WERI-Rb-1 (cell line): Measurements from ENCODE around the gene DSP.

Experiments used
- DNase-seq: peaks from one replicate; pipeline ENCODE4 v3.0.0-alpha.2; 2020
- H3K27ac ChIP-seq: fragments of 250-450 bp; sonication (Bioruptor Pico); 2 replicates; pipeline ENCODE4 v1.5.1; 2020; ENCODE audit warnings: mild to moderate bottlenecking, moderate library complexity
- H3K27me3 ChIP-seq: fragments of 250-450 bp; sonication (Bioruptor Pico); 2 replicates; pipeline ENCODE4 v1.5.1; 2021; ENCODE audit warnings: mild to moderate bottlenecking, low read depth, moderate library complexity; ENCODE audit not compliant: insufficient read depth, severe bottlenecking
- H3K36me3 ChIP-seq: fragments of 250-450 bp; sonication (Bioruptor Pico); 2 replicates; pipeline ENCODE4 v1.5.1; 2020; ENCODE audit warnings: mild to moderate bottlenecking, moderate library complexity
- H3K4me3 ChIP-seq: 2 replicates; pipeline ENCODE4 v1.5.1; 2011; ENCODE audit warnings: low read depth, mild to moderate bottlenecking, control low read depth, low read length
- H3K9me3 ChIP-seq: fragments of 250-450 bp; sonication (Bioruptor Pico); 2 replicates; pipeline ENCODE4 v1.5.1; 2021; ENCODE audit warnings: mild to moderate bottlenecking, moderate library complexity; ENCODE audit not compliant: severe bottlenecking
- TF ChIP-seq, protein P1 (sequence below): IDR thresholded peaks from 2 replicates; pipeline ENCODE4 v1.5.1; 2011; ENCODE audit warnings: low read depth, mild to moderate bottlenecking, control low read depth, inconsistent platforms, low read length

Gene DSP

DNA sequence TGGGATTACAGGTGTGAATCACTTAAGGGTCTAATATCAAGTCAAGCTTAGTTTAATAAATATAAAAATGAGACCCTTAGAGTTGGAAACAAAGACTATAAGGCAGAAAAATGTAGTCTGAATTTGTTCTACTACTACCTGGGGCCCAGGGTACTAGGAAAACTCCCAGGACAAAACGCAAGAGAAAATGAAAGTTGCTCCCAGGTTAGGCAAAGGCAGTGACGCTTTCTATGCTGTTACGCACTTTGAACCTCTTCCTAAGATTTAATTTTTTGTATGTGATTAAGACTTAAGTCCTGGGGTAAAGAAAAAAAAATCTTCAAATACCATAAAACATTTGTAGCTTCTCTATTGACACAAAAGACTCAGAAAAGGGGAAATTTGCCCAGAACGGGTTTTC lies 17.3 kb downstream of the DSP start:
- Histone ChIP-seq H3K27me3 (no peaks in the 10 kb centered on the region), H3K36me3 (no peaks in the 10 kb centered on the region), H3K9me3 (no peaks in the 10 kb centered on the region), H3K27ac (no peak overlapping the region), H3K4me3 (no peak overlapping the region)
- DNase-seq: no peak
- TF ChIP-seq, protein P1, sequence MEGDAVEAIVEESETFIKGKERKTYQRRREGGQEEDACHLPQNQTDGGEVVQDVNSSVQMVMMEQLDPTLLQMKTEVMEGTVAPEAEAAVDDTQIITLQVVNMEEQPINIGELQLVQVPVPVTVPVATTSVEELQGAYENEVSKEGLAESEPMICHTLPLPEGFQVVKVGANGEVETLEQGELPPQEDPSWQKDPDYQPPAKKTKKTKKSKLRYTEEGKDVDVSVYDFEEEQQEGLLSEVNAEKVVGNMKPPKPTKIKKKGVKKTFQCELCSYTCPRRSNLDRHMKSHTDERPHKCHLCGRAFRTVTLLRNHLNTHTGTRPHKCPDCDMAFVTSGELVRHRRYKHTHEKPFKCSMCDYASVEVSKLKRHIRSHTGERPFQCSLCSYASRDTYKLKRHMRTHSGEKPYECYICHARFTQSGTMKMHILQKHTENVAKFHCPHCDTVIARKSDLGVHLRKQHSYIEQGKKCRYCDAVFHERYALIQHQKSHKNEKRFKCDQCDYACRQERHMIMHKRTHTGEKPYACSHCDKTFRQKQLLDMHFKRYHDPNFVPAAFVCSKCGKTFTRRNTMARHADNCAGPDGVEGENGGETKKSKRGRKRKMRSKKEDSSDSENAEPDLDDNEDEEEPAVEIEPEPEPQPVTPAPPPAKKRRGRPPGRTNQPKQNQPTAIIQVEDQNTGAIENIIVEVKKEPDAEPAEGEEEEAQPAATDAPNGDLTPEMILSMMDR: no peak

DNA sequence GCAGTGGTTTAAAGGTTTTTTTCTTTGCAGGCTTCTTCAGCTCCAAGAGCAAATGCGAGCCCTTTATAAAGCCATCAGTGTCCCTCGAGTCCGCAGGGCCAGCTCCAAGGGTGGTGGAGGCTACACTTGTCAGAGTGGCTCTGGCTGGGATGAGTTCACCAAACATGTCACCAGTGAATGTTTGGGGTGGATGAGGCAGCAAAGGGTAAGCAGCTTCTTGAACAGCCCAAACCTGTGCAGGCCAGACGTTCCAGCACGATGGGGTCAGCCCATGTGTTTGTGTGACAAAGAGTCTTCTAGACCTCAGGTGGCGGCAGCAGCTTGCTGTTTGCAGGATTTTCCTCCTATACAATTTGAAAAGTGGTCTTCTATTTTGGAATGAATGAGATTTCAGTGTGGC lies 17.7 kb downstream of the DSP start:
- no peak for DNase-seq
- TF ChIP-seq, protein P1: no peak
- Histone ChIP-seq H3K27ac (no peak overlapping the region), H3K4me3 (no peak overlapping the region), H3K27me3 (no peaks in the 10 kb centered on the region), H3K9me3 (no peaks in the 10 kb centered on the region), H3K36me3 (no peaks in the 10 kb centered on the region)

DNA sequence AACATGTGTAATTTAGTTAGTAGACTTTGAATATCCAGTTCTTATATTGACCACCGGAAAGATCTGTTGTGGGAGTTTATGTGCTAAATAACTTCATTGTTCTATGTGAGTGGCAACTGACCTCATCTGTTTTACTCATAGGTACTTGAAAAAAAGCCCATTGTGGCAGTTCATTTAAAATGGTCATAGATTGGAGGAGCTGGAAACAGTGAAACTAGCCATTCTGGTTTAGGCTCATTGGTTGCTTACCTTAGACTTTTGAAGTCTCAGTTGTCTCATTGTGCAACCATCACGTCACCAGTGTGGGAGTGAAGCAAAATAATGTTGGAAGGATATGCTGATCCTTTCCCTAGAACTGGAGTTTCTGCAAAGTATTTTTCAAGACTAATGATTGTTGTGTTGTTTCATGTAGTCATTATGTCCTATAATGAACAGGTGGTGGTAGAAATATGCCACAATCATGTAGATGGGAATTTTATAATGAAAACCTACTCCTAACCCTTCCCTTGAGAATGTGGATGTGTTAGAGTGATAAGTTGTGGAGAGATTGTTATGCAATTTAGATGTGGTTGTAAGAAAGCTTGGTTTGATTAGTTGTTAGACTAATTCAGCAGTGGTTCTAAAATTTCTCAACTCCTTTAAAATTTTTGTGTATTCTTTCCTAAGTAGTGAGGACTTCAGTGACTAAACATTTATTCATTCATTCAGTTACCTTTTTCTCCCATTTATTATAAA lies 18.3 kb downstream of the DSP start:
- Histone ChIP-seq H3K36me3 (no peaks in the 10 kb centered on the region), H3K27me3 (no peaks in the 10 kb centered on the region), H3K9me3 (no peaks in the 10 kb centered on the region), H3K4me3 (no peak overlapping the region), H3K27ac (no peak overlapping the region)
- DNase-seq: no peak
- TF ChIP-seq, protein P1: no peak

DNA sequence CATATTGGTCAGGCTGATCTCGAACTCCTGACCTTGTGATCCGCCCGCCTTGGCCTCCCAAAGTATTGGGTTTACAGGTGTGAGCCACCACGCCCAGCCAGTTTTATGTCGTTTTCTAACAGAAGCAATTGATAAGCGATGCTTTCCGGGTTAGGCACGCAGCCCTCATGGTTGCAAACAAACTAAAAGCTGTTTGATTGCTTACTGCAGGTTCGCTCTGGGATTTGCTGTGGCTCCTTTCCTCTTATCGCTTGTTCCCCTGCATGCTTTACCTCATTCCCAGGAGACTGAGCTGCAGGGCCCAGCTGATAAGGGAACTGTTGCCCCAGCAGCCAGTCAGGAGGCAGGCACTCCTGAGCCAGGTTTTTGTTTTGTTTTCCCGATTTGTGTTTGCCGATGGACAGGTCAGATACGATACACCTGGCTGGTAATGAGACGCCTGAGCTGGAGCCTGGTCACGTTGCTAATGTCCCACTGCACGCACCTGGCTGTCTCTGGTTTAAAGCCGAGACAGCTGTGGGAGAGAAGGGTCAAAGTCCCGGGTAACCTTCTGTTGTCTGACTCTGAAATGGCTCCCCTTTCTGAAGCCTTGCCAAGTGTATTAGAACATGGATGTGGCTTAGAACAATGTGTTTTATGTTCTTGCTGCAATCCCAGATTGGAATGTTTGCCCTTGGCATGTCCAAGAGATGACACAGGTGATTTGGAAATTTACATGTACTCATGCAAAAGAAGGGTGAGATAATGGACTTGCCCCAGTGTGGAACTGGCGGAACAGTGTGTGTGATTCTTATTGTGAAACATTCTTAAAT lies 19.9 kb downstream of the DSP start:
- H3K9me3 ChIP-seq: no peaks in the 10 kb centered on the region
- TF ChIP-seq, protein P1: no peak
- no peaks in the 10 kb centered on the region for H3K27me3 ChIP-seq
- H3K36me3 ChIP-seq: peaks cover 3% of the 10 kb centered on the region; the same call in 1 of the 2 replicates
- no peak overlapping the region for H3K27ac ChIP-seq
- DNase-seq: no peak
- H3K4me3 ChIP-seq: no peak overlapping the region

DNA sequence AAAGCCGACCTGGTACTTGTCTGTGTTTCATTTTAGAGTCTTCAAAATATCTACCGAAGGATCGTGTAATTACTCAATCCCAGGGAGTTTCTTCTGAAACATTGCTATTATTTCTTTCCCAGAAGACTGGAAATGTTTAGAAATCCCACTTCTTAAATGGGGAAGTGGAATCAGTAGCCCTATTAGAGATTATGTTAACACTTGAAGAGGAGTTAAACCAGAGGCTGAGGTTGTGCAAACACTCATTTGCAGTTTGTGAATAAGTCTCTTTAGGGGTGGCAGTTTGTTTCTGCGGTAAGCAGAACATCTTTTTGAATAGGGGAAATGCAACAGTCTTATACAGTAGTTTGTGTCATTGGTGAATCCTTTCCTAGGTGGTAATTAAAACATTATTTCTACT lies 21.3 kb downstream of the DSP start:
- H3K27me3 ChIP-seq: no peaks in the 10 kb centered on the region
- peaks cover 10% of the 10 kb centered on the region for H3K36me3 ChIP-seq
- H3K4me3 ChIP-seq: no peak overlapping the region
- no peak for DNase-seq
- no peaks in the 10 kb centered on the region for H3K9me3 ChIP-seq
- no peak overlapping the region for H3K27ac ChIP-seq
- TF ChIP-seq, protein P1: no peak
